ENCODE results near the gene IREB2.
"Not testable (repeated sequence)": the region's sequence is repeated elsewhere in the genome, so short reads cannot be mapped to it uniquely, and the experiment has no call there.

Gene IREB2

DNA sequence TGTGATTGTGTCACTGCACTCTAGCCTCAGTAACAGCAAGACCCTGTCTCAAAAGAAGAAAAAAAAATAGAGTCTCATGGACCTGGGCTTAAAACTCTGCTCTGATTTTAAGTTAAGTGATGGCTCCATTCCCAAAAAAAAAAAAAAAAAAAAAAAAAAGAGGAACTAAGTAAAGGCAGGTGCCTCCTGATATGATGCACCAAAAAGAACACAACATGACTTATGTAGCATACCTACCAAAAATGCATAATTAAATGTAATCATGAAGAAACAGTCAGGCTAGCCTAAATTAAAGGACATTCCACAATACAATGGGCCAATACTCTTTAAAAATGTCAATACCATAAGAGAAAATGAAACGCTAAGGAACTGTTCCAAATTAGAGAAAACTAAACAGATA lies 5.4 kb upstream of the IREB2 start:
- DNase-seq (ENCODE audit: low read depth, low spot score): no peak

DNA sequence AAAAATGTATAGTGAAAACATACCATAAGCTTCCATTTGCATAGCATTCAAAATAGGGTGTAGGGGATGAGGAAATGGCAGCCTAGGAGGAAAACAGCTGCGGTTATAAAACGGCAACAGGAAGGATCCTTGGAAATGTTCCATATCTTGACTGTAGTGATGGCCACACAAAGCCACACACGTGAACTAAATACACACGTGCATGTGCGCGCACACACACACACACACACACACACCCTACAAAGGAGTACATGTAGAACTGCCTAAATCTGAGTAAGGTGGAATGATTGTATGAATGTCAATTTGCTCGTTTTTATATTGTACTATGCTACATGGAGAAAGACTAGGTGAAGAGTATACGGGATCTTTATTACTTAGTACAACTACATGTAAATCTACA lies 3.9 kb upstream of the IREB2 start:
- no peak for DNase-seq (ENCODE audit: low read depth, low spot score)

DNA sequence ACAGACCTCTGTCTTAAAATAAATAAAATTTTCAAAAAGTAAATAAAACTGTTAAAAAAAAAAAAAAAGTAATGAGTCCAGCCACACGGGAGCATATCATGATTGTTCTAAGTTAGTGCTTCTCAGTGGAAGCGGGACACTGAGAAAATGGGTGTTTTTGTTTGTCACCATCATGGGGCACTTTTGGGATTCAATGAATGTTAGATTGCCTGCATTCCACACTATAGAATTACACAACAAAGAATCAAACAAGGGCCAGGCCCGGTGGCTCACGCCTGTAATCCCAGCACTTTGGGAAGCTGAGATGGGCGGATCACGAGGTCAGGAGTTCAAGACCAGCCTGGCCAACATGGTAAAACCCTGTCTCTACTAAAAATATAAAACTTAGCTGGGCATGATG lies 3.3 kb upstream of the IREB2 start:
- not testable (repeated sequence) for DNase-seq (ENCODE audit: low read depth, low spot score)

DNA sequence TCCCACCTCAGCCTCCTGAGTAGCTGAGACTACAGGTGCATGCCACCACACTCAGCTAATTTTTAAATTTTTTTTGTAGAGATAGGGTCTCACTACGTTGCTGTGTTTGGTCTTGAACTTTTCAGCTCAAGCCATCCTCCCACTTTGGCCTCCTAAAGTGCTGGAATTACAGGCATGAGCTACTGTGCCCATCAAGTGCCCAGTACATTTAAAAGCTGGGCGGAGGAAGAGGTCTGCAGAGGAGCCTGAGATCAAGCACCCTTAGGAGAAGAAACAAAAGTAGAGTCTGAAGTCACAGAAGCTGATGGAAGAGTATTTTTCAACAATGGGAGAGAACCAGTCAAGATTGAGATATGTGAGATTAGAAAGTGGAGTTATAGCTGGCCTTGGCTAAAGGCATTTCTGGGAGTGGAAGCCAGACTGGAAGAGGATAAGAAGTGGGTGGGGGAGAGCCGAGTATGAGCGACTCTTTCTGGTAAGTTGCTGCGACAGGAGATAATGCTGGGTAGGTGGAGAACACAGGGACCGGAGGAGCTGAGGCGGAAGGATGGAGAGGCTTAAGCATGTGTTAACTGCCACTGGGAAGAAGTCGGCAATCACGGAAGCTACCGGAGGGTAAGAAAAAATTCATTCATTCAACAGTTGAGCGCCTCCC lies 782 bp upstream of the IREB2 start:
- no peak for DNase-seq (ENCODE audit: low read depth, low spot score)

DNA sequence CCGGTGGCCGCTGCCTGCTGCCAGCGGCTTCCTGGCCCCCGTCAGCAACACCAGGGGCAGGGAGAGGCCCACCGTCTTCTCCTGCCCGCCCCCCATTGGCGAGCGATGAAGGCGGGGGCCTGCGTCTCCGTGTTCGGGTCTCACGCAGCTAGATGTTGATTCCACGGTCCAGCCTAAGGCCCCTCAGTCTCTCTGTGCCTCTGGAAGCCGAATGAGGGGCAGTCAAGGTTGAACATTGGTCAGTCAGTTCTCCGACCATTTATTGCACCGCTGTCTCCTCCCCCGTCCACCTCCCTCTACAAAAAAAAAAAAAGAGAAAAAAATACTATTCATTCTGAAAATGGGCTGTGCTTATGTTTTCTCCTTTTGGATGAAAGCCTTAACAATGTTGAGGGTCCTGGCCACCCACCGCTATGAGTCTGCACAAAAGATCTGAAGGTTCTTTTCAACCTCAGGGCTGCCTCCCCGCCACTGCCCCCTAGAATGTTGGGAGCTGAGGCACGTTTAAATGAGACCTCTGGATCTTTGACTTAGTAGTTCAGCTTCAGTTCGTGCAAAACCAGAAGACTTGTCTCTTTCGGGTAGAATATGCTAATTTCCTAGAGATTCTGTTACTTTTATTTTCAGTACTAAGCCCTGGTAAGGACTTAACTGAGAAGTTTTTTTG lies 736 bp downstream of the IREB2 start:
- DNase-seq (ENCODE audit: low read depth, low spot score): no peak

DNA sequence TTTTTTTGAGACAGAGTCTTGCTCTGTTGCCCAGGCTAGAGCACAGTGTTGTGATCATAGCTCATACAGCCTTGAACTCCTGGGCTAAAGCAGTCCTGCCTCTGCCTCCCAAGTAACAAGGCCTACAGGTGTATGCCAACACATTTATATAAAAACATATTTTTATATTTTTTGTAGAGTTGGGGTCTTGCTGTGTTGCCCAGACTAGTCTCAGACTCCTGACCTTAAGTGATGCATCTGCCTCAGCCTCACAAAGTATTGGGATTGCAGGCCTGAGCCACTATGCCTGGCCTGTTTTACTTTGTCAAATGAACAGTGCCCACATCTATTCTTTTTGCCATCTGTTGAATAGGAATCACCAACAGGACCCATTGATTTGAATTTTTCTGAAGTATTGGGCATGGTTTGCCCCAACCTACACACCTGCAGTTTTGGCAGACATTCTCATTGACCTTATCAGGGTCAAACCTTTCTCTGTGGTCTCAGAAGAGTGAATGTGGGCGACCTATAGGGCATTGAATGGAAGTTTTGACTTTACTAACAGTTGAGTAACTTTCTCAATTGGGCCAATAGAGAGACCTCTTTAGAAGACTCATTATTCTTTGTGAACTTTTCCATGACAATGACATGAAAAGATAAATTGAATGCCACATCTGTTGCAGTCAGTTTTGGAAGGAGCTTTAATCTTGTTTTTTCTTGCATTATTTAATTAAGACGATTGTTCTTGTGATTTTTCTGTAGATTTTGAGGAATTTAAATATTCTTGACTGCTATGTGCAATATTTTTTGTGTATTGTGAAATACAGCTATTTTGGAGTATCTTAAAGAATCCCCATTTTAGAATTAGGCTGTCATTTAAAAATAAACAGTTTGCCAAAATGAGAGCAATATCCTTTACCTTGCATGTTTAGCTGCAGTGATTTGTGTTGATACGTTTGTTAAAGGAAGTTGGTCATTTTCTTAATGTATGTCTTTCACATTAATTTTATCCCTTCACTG lies 2.7 kb downstream of the IREB2 start:
- DNase-seq (ENCODE audit: low read depth, low spot score): no peak

DNA sequence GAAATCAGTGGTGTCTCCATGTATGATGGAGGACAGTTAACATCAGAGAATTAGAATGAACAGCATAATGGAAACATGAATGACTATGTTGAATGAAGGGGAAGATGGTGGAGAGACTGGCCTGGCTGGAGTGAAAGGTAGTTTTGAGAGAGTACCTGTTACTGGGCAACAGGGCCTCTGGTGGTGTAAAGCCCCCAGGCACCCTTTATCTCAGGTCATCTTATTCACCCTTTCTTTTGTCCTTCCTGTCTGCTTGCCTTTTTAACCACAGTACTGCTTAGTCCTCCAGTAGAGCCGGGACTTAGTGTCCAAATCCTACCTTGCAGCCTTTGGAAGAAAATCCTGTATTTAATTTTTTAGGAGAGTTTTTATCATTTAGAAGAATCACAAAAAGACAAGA lies 6.2 kb downstream of the IREB2 start:
- DNase-seq (ENCODE audit: low read depth, low spot score): no peak

DNA sequence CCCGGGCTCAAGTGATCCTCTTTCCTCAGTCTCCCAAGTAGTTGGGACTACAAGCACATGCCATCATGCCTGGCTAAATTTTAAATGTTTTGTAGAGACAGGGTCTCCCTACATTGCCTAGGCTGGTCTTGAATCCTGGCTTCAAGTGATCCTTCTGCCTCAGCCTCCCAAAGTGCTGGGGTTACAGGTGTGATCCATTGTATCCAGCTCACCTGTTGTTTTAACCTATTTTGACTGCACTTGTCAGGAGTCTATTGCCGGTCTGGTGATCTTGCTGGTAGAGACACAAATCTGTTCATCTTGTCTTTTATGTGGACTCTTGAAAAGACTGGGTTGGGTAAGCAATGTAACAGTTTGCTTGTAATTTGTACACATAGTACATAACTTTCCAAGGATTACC lies 7.9 kb downstream of the IREB2 start:
- DNase-seq (ENCODE audit: low read depth, low spot score): no peak

DNA sequence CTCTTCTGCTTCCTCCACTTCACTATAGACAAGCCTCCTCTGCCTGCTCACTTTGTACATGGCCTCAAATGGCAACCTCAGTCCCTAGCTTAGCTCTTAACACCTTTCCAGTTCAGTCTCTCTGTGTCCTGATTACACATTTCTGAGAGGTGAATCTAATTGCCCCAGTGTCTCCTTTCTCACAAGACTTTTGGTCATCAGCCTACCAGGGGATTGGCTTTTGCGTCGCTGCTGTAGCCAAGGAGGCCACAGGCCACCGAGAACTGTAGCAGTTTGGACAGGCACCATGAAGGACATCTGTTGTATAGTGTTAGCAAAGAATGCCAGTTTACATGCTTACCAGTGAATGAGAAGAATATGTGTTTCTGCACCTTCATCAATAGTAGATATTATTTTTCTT lies 8.5 kb downstream of the IREB2 start:
- DNase-seq (ENCODE audit: low read depth, low spot score): no peak

DNA sequence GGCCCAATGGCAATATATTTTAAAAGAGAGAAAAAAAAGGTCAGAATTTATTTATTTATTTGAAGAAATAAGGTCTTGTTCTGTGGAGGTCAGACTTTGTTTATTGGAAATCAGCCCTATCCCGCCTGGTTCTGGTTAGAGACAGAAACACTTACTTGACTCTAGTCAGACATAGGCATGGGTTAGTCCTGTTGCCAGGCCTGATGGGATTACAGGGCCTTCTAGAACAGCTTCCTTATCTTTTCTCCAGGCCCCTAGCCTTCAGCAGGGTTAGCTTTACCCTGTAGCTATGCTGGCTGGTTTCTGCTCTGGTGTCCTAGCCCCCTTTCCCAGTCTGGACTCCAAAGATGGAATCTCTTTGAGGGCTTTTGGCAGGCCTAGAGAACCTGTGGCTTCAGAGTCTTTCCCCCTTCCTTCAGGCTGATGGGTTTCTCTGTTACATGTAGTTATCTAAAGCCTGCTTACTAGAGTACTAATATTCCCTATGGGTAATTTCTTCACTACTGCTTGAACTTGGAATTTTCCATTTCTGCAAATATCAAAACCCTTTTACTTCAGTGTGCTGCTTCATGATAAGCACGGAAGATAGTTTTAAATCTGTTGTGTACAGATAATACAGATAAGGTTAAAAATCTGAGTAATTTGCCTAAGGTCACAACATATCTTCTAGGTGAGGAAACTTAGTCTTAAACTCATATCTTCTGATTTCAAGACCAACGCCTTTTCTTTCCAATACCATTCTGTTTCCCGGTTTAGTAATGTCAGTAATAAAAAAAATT lies 10.6 kb downstream of the IREB2 start:
- no peak for DNase-seq (ENCODE audit: low read depth, low spot score)

DNA sequence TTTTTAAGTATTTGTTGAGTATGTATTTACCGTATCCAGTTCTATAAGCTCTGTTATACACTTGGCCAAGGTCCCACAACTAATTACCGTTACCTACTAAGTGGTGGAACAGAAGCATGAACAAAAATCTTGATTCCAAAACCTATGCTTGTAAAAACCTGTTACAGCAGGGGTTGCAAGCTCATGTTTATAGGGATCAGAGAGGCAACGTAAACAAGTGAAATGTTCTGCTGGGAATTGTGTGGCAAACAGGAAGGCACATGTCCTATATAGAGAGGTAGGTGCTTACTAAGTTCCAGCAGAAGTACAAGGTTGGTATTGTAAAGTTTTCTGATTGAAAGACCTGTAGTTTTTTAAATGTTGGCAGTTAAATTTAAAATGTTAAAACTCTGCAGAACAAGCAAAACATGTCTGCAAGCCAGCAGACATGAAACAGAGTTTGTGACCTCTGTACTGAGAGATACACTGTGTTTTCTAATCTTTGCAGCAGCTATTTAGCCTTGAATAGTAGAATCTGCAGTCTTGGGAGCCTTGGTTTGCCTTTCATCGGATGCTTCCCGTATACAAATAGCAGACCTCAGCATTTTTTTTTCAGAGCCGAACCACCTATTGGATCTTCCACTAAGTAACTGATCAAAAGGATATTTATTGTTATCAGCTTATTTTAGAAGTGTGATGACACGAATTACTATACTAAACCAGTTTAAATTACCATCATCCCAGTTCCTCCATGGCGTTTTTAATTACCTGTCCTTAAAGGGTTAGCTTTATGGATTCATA lies 11.4 kb downstream of the IREB2 start:
- no peak for DNase-seq (ENCODE audit: low read depth, low spot score)

DNA sequence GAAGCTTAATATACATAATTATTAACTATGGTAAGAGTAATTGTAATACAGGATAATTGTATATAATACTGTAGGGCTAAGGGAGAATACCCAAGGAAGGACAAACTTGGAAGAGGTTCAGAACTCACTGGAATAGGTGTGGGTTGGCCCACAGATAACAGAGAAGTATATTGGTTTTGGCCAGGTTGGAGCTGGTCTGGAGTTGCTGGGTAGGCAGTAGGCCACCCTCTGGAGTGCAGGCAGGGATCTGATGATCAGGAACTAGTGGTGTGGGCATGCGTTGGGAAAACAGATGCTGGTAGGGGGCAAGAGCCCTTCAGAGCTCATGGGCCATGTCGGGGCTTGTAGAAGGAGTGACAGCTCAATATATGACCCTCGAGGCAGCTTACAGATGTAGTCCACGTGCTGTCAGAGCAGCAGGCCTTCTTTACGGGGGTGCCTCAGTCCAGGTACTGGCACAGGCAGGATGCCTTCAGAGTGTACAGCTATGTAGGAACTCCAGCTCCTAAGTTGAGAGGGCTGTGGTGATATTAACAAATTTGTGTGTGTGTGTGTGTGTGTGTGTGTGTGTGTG lies 12.4 kb downstream of the IREB2 start:
- DNase-seq (ENCODE audit: low read depth, low spot score): no peak

DNA sequence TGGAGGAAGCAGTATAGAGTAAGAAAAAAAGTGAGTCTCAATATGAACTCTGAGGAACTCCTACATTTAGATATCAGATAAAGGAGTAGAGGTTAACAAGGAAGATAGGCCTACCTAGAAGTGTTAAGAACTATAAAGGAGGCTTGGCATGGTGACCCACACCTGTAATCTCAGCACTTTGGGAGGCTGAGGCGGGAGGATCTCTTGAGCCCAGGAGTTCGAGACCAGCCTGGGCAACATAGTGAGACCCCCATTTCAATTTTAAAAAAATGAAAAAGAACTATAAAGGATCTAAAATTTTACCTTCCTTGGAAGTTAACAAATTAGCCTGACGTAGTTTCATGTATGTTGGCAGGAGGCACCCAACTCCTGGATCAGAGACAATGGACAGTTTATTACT lies 14.5 kb downstream of the IREB2 start:
- DNase-seq (ENCODE audit: low read depth, low spot score): no peak

DNA sequence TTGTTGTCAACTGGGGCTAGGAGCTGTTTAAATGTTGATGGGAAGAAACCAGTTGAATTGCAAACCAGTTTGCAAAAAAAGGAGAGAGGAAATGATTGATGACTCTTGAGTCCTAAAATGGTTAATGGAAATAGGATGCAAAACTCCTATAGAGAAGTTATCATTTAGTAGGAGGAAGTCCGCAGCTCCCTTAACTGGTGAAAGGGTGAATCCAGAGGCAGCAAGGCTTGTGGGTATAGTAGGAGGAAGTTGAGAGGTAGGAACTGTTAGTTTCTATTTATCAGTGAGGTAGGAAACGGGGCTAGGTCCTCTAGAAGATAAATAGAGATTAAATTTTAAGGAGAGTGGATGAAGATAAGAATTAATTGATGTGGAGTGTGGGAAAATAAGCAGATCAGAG lies 15.4 kb downstream of the IREB2 start:
- DNase-seq (ENCODE audit: low read depth, low spot score): no peak

DNA sequence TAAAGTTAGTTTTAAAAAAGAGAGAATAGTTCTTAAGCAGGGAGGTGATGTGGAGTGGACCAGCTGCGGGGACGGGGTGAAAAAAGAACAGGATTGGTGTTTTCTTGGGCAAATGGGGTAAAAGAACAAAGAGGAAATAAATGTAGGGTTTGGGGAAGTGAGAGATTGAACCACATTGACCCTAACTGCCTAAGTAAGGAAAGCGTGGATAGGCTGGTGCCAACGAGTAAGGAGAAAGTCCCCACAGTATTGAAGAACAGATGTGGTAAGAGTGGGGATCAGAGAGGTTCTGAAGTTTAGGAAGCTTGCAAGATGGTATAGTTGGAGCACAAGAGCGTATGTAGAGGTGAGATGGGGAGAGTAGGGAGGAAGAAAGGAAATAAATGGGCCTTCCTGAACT lies 17.0 kb downstream of the IREB2 start:
- DNase-seq (ENCODE audit: low read depth, low spot score): no peak

DNA sequence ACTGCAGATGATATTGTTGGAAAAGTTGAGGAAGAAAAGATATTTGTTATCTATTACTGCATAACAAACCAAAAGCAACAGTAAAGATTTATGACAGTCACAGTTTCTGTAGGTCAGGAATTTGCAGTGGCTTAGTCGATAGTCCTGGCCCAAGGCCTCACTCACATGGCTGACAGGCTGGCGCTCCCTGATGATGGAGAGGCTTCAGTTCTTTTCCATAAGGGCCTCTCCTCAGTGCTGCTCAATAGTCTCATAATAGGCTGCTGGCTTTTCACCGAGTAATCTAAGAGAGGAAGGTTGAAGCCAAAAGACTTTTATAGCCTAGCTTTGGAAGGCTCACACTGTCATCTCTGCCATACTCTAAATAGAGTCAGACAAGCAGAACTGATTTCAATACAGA lies 17.7 kb downstream of the IREB2 start:
- no peak for DNase-seq (ENCODE audit: low read depth, low spot score)

DNA sequence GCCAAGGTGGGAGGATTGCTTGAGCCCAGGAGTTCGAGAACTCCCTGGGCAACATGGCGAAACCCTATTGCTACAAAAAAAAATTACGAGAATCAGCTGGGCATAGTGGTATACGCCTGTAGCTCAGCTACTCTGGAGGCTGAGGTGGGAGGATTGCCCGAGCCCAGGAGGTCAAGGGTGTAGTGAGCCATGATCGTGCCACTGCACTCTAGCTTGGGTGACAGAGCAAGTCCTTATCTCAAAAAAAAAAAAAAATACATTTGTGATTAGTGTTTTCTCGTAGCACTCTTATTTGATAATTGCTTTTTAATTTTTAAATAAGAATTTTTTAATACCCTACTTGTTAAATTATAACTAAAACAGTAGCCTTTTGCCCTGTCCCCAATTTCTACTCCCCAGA lies 18.4 kb downstream of the IREB2 start:
- DNase-seq (ENCODE audit: low read depth, low spot score): no peak

DNA sequence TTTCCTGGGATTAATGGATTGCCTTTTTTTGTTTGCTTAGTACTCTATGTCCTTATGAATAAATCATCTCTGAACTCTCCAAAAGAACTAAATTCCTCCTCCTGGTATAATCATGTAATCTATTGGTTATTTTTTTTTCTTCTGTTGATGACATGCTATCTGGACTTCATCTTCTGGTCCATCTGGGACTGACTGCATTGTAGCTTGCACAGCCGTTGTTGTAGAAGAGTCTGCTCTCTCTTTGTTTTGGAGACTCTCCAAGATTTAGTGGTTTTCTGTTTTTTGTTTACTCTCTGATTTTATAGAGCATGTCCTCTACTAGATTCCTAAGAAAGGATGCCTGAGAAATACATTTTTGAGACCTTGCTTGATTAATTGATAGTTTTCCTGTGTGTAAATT lies 19.1 kb downstream of the IREB2 start:
- peak; percentile 71 for DNase-seq (ENCODE audit: low read depth, low spot score)

DNA sequence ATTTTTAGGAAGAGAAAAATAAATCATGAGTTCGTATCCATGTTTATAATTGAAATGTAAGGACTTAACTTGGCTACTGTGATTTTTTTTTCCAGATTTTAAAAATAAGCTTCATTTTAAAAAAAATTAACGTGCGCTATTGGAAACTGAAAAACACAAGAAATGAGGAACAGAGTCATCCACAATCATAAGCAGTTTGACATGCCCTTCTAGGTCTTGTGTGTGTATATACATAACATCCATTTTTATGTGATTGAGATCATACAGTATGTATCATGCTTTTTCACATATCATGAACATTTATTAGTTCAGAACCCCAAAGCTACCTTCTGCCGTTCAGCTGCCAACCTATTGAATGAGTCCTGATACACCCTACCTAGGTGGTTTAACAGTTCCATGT lies 22.7 kb downstream of the IREB2 start:
- DNase-seq (ENCODE audit: low read depth, low spot score): no peak

DNA sequence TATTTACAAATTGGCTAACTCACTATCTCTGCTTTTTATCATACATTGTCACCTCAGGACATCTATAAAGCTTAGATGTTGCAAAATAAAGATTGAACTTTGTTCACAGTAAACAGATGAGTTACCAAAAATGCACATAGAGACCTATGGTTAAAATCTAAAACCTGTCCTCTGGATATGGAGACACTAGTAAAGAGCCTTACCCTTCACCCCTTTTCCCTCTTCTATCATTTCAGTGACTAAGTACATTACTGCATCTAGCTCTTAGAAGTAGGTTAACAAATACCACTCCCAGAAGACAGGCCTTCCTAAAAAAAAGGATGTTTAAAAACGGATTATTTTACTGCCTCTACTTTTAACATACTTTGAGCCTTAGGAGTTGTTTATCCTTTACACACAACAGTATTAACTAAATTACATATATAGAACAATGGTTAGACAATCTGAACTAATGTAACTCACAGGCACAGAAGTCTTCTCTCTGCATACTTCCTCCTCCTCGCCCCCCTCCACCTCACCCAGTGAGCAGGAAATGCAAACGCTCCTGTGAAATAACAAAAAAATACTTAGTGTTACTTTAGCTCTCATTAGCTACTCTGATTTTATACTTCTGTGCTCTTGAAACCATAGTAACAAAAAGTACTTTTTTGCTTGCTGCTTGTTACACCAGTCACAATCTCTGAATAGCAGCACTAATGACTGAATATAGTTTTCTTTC lies 23.3 kb downstream of the IREB2 start:
- DNase-seq (ENCODE audit: low read depth, low spot score): no peak
